ENCODE data around the gene PRDM15. TPM values are rescaled to one million over a fixed set of nuclear protein-coding genes. Genes with fewer than 3 reads are reported as not detected.

The PRDM15 gene
- total RNA-seq, 1 donor from 2014 or later = 10.2 TPM

DNA sequence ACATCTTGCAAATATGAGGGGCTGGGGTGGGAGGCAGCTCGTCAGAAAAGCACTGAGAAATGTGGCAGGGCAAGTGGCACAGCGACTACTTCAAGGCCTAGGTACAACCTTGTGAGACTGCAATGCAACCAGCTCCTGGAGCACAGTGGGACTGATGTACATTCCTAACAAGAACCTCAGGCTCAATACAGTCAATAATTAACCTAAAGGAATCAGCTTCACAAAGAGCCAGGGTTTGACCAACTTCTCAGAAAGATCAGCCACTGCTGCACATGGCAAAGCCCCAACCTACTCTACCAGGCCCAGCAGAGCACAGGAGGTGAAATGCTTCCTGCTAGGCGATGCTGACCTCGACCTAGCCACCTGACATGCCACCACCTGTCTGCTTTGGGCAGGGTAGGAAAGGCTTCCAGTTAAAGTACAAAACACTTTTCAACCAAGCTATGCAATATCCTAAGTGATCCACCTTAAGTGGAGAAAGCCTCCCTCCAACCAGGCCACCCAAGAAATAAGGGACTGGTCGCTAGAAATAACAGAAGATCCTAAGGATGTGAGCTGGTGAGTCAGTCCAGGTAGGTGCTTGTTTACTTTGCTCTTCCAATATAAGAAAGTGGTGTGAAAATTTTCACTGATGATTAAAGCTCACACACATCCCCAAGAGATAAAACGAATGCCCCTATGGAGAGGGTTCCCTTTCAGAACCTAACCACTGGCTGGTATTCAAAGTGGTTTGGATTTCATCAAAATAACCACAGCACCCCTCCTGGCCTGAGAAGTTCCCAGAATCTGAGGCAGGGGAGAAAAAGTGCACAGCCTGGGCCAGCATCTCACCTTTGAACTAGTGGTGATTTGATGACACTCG is 114.4 kb downstream of the PRDM15 start:
- Mint-ChIP-seq H3K9me3 (ENCODE audit: unreplicated experiment) (peaks cover 2% of the 10 kb centered on the region), H3K4me3 (ENCODE audit: unreplicated experiment) (peak overlapping the region; percentile 77), H3K27me3 (ENCODE audit: unreplicated experiment) (peaks cover 13% of the 10 kb centered on the region), H3K36me3 (ENCODE audit: unreplicated experiment) (peaks cover 4% of the 10 kb centered on the region), H3K27ac (ENCODE audit: unreplicated experiment) (no peak overlapping the region), H3K4me1 (ENCODE audit: low read depth, unreplicated experiment) (peaks cover 40% of the 10 kb centered on the region)
- TF ChIP-seq, protein P1, sequence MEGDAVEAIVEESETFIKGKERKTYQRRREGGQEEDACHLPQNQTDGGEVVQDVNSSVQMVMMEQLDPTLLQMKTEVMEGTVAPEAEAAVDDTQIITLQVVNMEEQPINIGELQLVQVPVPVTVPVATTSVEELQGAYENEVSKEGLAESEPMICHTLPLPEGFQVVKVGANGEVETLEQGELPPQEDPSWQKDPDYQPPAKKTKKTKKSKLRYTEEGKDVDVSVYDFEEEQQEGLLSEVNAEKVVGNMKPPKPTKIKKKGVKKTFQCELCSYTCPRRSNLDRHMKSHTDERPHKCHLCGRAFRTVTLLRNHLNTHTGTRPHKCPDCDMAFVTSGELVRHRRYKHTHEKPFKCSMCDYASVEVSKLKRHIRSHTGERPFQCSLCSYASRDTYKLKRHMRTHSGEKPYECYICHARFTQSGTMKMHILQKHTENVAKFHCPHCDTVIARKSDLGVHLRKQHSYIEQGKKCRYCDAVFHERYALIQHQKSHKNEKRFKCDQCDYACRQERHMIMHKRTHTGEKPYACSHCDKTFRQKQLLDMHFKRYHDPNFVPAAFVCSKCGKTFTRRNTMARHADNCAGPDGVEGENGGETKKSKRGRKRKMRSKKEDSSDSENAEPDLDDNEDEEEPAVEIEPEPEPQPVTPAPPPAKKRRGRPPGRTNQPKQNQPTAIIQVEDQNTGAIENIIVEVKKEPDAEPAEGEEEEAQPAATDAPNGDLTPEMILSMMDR (IDR thresholded peaks at IDR 0.05; ENCODE audit: partially characterized antibody, unreplicated experiment) = no peak
- no peak for DNase-seq

DNA sequence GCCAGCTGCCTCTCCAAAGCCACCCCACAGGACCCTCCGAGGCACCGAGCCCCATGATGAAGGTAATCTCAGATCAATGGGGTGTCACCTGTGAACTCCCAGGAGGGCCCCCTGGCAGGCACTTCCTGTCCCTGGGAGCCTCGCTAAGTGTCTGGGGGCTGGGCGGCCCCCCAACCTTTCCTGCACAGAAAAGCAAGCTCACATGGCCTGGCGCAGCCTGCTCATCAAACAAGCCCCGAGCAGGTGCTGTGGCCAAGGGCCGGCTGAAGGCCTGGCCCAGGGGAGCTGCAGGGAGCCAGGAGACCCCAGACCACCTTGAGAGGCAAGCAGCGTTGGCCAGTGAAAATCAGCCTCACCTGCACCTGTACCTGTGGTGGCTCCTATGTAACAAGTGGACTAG is 115.1 kb downstream of the PRDM15 start:
- Mint-ChIP-seq H3K27ac (ENCODE audit: unreplicated experiment) (no peak overlapping the region), H3K4me3 (ENCODE audit: unreplicated experiment) (no peak overlapping the region), H3K27me3 (ENCODE audit: unreplicated experiment) (peaks cover 13% of the 10 kb centered on the region), H3K4me1 (ENCODE audit: low read depth, unreplicated experiment) (peaks cover 39% of the 10 kb centered on the region), H3K9me3 (ENCODE audit: unreplicated experiment) (peaks cover 2% of the 10 kb centered on the region), H3K36me3 (ENCODE audit: unreplicated experiment) (peaks cover 4% of the 10 kb centered on the region)
- TF ChIP-seq, protein P1 (IDR thresholded peaks at IDR 0.05; ENCODE audit: partially characterized antibody, unreplicated experiment) = no peak
- no peak for DNase-seq

DNA sequence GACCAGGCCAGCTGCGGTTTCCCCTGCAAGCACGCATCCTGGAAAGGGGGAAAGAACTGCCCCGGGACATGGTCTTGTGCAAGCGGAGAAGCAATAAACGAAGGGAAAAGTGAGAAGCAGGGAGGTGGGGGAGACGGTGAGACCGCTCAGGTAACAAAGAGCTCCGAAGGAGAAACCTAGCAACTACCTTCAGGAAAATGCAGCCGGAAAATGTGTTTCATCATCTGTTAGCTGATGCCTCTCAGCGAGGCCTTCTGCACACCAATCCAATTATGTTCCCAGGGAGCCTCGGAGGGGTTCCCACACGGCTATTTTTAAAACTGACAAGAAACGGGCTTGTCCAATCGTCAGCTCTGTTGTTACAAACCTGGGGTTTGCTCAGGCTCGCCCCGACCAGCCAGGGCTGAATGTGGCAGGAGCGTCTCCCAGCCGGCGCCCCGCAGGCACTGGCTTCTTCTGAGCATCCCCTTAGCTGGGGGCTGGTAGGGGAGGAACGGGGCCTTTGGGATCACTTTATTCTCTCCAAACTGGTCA is 115.7 kb downstream of the PRDM15 start:
- Mint-ChIP-seq H3K4me3 (ENCODE audit: unreplicated experiment) (peak overlapping the region; percentile 84), H3K4me1 (ENCODE audit: low read depth, unreplicated experiment) (peaks cover 36% of the 10 kb centered on the region), H3K36me3 (ENCODE audit: unreplicated experiment) (peaks cover 4% of the 10 kb centered on the region), H3K9me3 (ENCODE audit: unreplicated experiment) (no peaks in the 10 kb centered on the region), H3K27me3 (ENCODE audit: unreplicated experiment) (peaks cover 13% of the 10 kb centered on the region), H3K27ac (ENCODE audit: unreplicated experiment) (peak overlapping the region; percentile 84)
- DNase-seq = peak; percentile 56
- TF ChIP-seq, protein P1 (IDR thresholded peaks at IDR 0.05; ENCODE audit: partially characterized antibody, unreplicated experiment) = no peak

DNA sequence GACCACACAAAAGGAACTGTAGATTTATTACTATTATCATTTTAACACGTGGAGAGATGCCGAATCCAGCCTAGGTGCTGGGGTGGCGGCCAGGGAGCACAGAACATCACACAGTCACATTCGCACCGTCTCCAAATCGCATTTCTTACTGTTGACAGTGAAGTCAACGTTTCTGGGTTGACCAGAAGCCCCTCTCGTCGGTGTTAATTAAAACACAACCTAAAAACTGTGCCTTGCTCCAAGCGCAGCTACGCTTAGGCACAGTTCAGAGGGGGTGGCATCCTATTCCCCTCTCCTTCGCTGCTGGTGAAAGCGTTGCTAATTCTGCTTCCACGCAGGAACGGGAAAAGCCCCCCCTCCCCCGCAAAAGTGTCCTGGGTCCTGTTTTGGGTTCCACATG is 116.4 kb downstream of the PRDM15 start:
- Mint-ChIP-seq H3K4me3 (ENCODE audit: unreplicated experiment) (peak overlapping the region; percentile 84), H3K9me3 (ENCODE audit: unreplicated experiment) (no peaks in the 10 kb centered on the region), H3K36me3 (ENCODE audit: unreplicated experiment) (peaks cover 4% of the 10 kb centered on the region), H3K4me1 (ENCODE audit: low read depth, unreplicated experiment) (peaks cover 32% of the 10 kb centered on the region), H3K27me3 (ENCODE audit: unreplicated experiment) (peaks cover 15% of the 10 kb centered on the region), H3K27ac (ENCODE audit: unreplicated experiment) (peak overlapping the region; percentile 84)
- DNase-seq = no peak
- TF ChIP-seq, protein P1 (IDR thresholded peaks at IDR 0.05; ENCODE audit: partially characterized antibody, unreplicated experiment) = no peak
